Transverse colon (tissue), 4 donors: ENCODE measurements around the gene LEKR1. TPM values are rescaled to one million over a fixed set of nuclear protein-coding genes. Genes with fewer than 3 reads are reported as not detected.

Experiments used
- DNase-seq: peaks from one replicate; pipeline ENCODE4 v3.0.0-alpha.2; 2019
- H3K27ac ChIP-seq, 4 donors: fragments of 200-600 bp; sonication (generic); 2 replicates each; pipeline ENCODE4 v1.5.1; 2016 to 2018; ENCODE audit warnings: inconsistent platforms in 4 of 4
- H3K27me3 ChIP-seq: fragments of 200-600 bp; sonication (generic); 2 replicates; pipeline ENCODE4 v1.5.1; 2017; ENCODE audit warnings: inconsistent platforms
- H3K36me3 ChIP-seq, 4 donors: fragments of 200-600 bp; sonication (generic); 2 replicates each; pipeline ENCODE4 v1.5.1; 2017 to 2019; ENCODE audit warnings: inconsistent platforms in 4 of 4
- H3K4me1 ChIP-seq, 4 donors: fragments of 200-600 bp; sonication (generic); 2 replicates each; pipeline ENCODE4 v1.5.1; 2017 to 2020; ENCODE audit warnings: inconsistent platforms in 4 of 4
- H3K4me3 ChIP-seq, 4 donors: fragments of 200-600 bp; sonication (generic); 1 replicate in 1 of 4; 2 replicates in 3 of 4; pipeline versions ENCODE4 v1.5.1 to v1.6.1; 2017 to 2019; ENCODE audit warnings: inconsistent platforms in 4 of 4
- H3K9me3 ChIP-seq, 2 donors: fragments of 200-600 bp; sonication (generic); 2 replicates each; pipeline ENCODE4 v1.5.1; 2017 to 2019; ENCODE audit warnings: inconsistent platforms in 2 of 2
- CTCF ChIP-seq, 5 experiments: fragments of 200-600 bp in 3 of 5; fragments of 450-650 bp in 2 of 5; sonication (generic) in 3 of 5; IDR thresholded peaks; 1 replicate in 2 of 5; 2 replicates in 3 of 5; pipeline ENCODE4 v1.5.1; 2016 to 2017; ENCODE audit warnings: antibody characterized with exemption in 5 of 5, inconsistent platforms in 3 of 5, mild to moderate bottlenecking in 2 of 5, moderate library complexity in 1 of 5
- EP300 ChIP-seq: sonication (generic); formaldehyde crosslinking; IDR thresholded peaks from one replicate; pipeline ENCODE4 v1.6.1; 2017; ENCODE audit warnings: antibody characterized with exemption, low read depth
- POLR2A ChIP-seq: fragments of 450-650 bp; IDR thresholded peaks from one replicate; pipeline ENCODE4 v1.6.1; 2016; ENCODE audit warnings: antibody characterized with exemption, mild to moderate bottlenecking, moderate library complexity
- POLR2AphosphoS5 ChIP-seq, 3 donors: sonication (generic); formaldehyde crosslinking; IDR thresholded peaks; one replicate each; pipeline ENCODE4 v1.6.1; 2016; ENCODE audit warnings: antibody characterized with exemption in 3 of 3
- WGBS, 2 donors: methylation state at CpG; one replicate each; pipeline ENCODE4 v1.1.5; 2018; ENCODE audit warnings: low coverage in 1 of 2; 5-methylcytosine and 5-hydroxymethylcytosine counted together
- in situ Hi-C, 4 donors: fragments of 200-750 bp; cut with MboI; loops; one replicate each; pipeline versions ENCODE4 v1.15.0 to v1.15.1; 2017; ENCODE audit warnings: low sequenced_read_pairs in 3 of 4, low pct_ligation_motif_present in 1 of 4, low pct_unique_long_range_greater_than_20kb in 1 of 4
- intact Hi-C: fragments of 100-400 bp; cut with DNase I; formaldehyde crosslinking; loops from one replicate; pipeline ENCODE4 v1.15.1; 2023; ENCODE audit warnings: low total_unique reads
- total RNA-seq, 4 donors: library from RNA; depleted of rRNA; stranded (reverse); fragments of >200 nt; gene quantifications; one replicate each; pipeline ENCODE4 v1.1.0, GENCODE V29; 2016

LEKR1 gene
- total RNA-seq, 4 donors from 2014 or later, result 0.40 to 3.3 (median 0.96) TPM; not detected in 1

- no peak overlapping the region for H3K27ac ChIP-seq
- no peak for DNase-seq
Observed at GRCh38 chr3:156898296-156898880, 72.2 kb downstream of the LEKR1 start.

GRCh38 chr3:156899951-156900350 lies 73.8 kb downstream of the LEKR1 start:
- intact Hi-C loops, result no loop called here
- DNase-seq, result no peak
- Histone ChIP-seq H3K4me1 (no peaks in the 10 kb centered on the region), H3K27ac (no peak overlapping the region), H3K9me3 (no peaks in the 10 kb centered on the region), H3K4me3 (no peak overlapping the region), H3K27me3 (no peaks in the 10 kb centered on the region), H3K36me3 (no peaks in the 10 kb centered on the region)
- in situ Hi-C loops, result no loop called here
- TF ChIP-seq POLR2A (no peak), EP300 (no peak), CTCF (IDR thresholded peaks at IDR 0.05) (no peak), POLR2AphosphoS5 (IDR thresholded peaks at IDR 0.05) (no peak)
- 74 to 80% methylated on average over 1 of the region's 1 CpG for WGBS, 2 donors

More at GRCh38 chr3:156898296-156898880, 72.2 kb downstream of the LEKR1 start:
- Histone ChIP-seq H3K9me3 (no peaks in the 10 kb centered on the region), H3K36me3 (no peaks in the 10 kb centered on the region), H3K4me3 (no peak overlapping the region), H3K4me1 (no peaks in the 10 kb centered on the region), H3K27me3 (no peaks in the 10 kb centered on the region)
- intact Hi-C loops (no loop called here), in situ Hi-C loops (no loop called here)
- no peak for TF ChIP-seq POLR2A
- no peak for TF ChIP-seq POLR2AphosphoS5 (IDR thresholded peaks at IDR 0.05)
- TF ChIP-seq CTCF (IDR thresholded peaks at IDR 0.05), result no peak
- WGBS, 2 donors, result 69 to 85% methylated on average over 2 to 5 of the region's 5 CpGs

GRCh38 chr3:156902916-156903315 lies 76.8 kb downstream of the LEKR1 start:
- no peak overlapping the region for H3K27ac ChIP-seq
- no peaks in the 10 kb centered on the region for H3K4me1 ChIP-seq
- H3K36me3 ChIP-seq, result no peaks in the 10 kb centered on the region
- in situ Hi-C loops, result no loop called here
- no peaks in the 10 kb centered on the region for H3K27me3 ChIP-seq
- intact Hi-C loops, result no loop called here
- no peak for DNase-seq
- H3K9me3 ChIP-seq, result no peaks in the 10 kb centered on the region
- TF ChIP-seq CTCF (IDR thresholded peaks at IDR 0.05) (no peak), POLR2A (no peak), POLR2AphosphoS5 (IDR thresholded peaks at IDR 0.05) (no peak), EP300 (no peak)
- no peak overlapping the region for H3K4me3 ChIP-seq

- intact Hi-C loops, result no loop called here
- H3K4me3 ChIP-seq, result no peak overlapping the region
- in situ Hi-C loops, result no loop called here
Observed at GRCh38 chr3:156906275-156906674, 80.1 kb downstream of the LEKR1 start.

More at GRCh38 chr3:156906275-156906674, 80.1 kb downstream of the LEKR1 start:
- 85 to 89% methylated on average over 2 of the region's 2 CpGs for WGBS, 2 donors
- no peaks in the 10 kb centered on the region for H3K9me3 ChIP-seq
- H3K4me1 ChIP-seq, result no peaks in the 10 kb centered on the region
- no peak for TF ChIP-seq POLR2AphosphoS5 (IDR thresholded peaks at IDR 0.05)
- TF ChIP-seq CTCF (IDR thresholded peaks at IDR 0.05), result no peak
- TF ChIP-seq EP300, result no peak
- TF ChIP-seq POLR2A, result no peak
- no peaks in the 10 kb centered on the region for H3K27me3 ChIP-seq
- H3K27ac ChIP-seq, result no peak overlapping the region
- H3K36me3 ChIP-seq, result no peaks in the 10 kb centered on the region
- no peak for DNase-seq
